IPS-15b (cell line): ENCODE measurements around the gene TRPC4AP.

Experiments used
- H3K27me3 ChIP-seq: one replicate; pipeline ENCODE4 v1.6.1; 2013; ENCODE audit warnings: low read length; ENCODE audit not compliant: control insufficient read depth, insufficient read depth
- H3K36me3 ChIP-seq: one replicate; pipeline ENCODE4 v1.6.1; 2013; ENCODE audit warnings: low read length; ENCODE audit not compliant: control insufficient read depth, insufficient read depth
- H3K4me1 ChIP-seq: one replicate; pipeline ENCODE4 v1.6.1; 2013; ENCODE audit warnings: mild to moderate bottlenecking, low read length; ENCODE audit not compliant: control insufficient read depth, insufficient read depth
- H3K4me3 ChIP-seq: one replicate; pipeline ENCODE4 v1.5.1; 2013; ENCODE audit warnings: low read depth, low read length
- H3K9ac ChIP-seq: one replicate; pipeline ENCODE4 v1.6.1; 2013; ENCODE audit warnings: low read depth, mild to moderate bottlenecking, low read length
- H3K9me3 ChIP-seq: one replicate; pipeline ENCODE4 v1.6.1; 2013; ENCODE audit warnings: mild to moderate bottlenecking, low read length; ENCODE audit not compliant: control insufficient read depth, insufficient read depth

The TRPC4AP gene

GRCh38 chr20:35092524-35093266, at the start of gene TRPC4AP:
TRPC4AP (minus strand) TSS chr20:35092807; CDS start chr20:35092781, 26 bp downstream.
- H3K4me3 ChIP-seq: peak within 1 kb of the TSS; percentile 95
- peaks cover 5% of the 10 kb centered on the region for H3K4me1 ChIP-seq
- H3K9me3 ChIP-seq: no peaks in the 10 kb centered on the region
- no peaks in the 10 kb centered on the region for H3K36me3 ChIP-seq
- H3K27me3 ChIP-seq: no peaks in the 10 kb centered on the region
- H3K9ac ChIP-seq: peak within 1 kb of the TSS; percentile 77

DNA sequence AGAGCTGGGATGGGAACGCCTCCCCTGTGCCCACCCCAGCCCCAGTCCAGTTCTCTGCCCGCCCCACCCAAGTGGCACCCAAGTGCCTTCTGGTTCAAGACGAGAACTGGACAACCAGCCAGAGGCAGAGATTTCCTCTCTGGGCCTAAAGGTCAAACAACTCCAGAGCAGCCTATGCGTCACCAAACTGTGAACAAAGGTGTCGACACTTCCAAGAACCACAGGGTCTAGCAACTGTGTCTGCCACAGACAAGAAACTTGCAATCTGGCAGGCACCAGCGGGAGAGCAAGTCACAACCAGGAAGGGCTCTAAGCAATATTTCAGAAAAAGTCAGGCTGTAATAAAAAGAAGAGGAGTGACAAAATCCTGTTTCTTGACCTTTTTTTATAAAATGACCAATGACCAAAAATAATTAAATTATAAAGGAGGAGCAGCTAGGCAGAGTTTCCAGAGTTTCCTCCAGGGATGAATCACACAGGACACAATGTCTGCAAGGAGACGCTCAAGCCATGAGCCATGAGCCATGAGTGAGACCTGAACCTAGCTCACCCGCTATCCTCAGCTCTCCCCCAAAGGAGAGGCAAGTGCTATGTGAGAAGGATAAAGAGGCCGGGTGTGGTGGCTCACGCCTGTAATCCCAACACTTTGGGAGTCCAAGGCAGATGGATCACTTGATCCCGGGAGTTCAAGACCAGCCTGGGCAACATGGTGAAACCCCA, 43.4 kb upstream of the TRPC4AP start:
- Histone ChIP-seq H3K36me3 (peaks cover 32% of the 10 kb centered on the region), H3K27me3 (no peaks in the 10 kb centered on the region), H3K4me3 (no peak overlapping the region), H3K9ac (no peak overlapping the region), H3K4me1 (no peaks in the 10 kb centered on the region), H3K9me3 (no peaks in the 10 kb centered on the region)

- Histone ChIP-seq H3K36me3 (peaks cover 32% of the 10 kb centered on the region), H3K9ac (no peak overlapping the region), H3K27me3 (no peaks in the 10 kb centered on the region), H3K4me3 (no peak overlapping the region), H3K4me1 (no peaks in the 10 kb centered on the region), H3K9me3 (no peaks in the 10 kb centered on the region)
These were observed 42.3 kb upstream of the TRPC4AP start for GRCh38 chr20:35134880-35135279.

DNA sequence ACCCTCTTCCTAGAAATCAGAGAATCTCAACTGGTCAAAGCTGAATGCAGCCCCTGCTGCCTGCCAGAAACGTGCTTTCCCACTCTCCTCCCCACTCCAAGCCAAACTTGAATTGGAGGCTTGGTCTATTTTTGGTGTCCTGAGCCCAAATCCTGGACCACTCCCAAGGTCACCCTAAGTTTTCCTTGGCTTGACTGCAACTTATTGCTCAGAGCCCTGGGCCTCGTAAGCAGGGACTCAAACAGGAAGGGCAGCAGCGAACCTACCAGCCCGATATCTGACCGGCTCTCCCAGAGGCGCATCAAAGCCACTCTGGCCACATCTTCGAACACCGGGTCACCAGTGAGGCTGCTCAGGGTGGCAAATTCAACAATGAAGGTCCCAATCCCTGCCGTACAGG, 41.9 kb upstream of the TRPC4AP start:
- H3K36me3 ChIP-seq: peaks cover 32% of the 10 kb centered on the region
- no peaks in the 10 kb centered on the region for H3K9me3 ChIP-seq
- no peaks in the 10 kb centered on the region for H3K27me3 ChIP-seq
- H3K9ac ChIP-seq: no peak overlapping the region
- H3K4me1 ChIP-seq: no peaks in the 10 kb centered on the region
- H3K4me3 ChIP-seq: no peak overlapping the region

- no peaks in the 10 kb centered on the region for H3K9me3 ChIP-seq
- H3K9ac ChIP-seq: no peak overlapping the region
- no peaks in the 10 kb centered on the region for H3K27me3 ChIP-seq
- no peak overlapping the region for H3K4me3 ChIP-seq
- H3K36me3 ChIP-seq: peaks cover 32% of the 10 kb centered on the region
- no peaks in the 10 kb centered on the region for H3K4me1 ChIP-seq
These were observed 41.1 kb upstream of the TRPC4AP start for GRCh38 chr20:35133735-35134134.

DNA sequence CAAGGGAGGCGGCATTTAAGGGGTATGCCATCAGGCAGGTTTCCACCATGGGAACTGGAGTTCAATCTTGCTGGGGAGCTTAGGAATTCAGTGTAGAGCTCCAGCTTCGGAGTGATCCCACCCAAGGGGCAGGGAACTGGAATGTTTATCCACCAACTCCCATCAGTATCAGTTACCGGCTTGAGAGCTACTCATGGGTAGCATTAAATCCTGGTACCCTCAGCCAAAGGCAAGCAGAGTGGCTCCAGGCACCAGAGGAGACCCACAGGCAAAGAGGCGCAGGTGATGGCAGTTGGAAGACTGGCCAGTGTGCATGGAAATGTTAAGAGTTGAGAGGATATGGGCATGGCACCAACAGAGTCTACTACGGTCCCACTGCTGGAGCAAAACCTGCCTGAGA, 40.4 kb upstream of the TRPC4AP start:
- no peak overlapping the region for H3K4me3 ChIP-seq
- H3K27me3 ChIP-seq: no peaks in the 10 kb centered on the region
- H3K36me3 ChIP-seq: peaks cover 29% of the 10 kb centered on the region
- no peaks in the 10 kb centered on the region for H3K9me3 ChIP-seq
- H3K4me1 ChIP-seq: no peaks in the 10 kb centered on the region
- H3K9ac ChIP-seq: no peak overlapping the region

- Histone ChIP-seq H3K36me3 (peaks cover 25% of the 10 kb centered on the region), H3K9me3 (no peaks in the 10 kb centered on the region), H3K9ac (no peak overlapping the region), H3K4me3 (no peak overlapping the region), H3K4me1 (no peaks in the 10 kb centered on the region), H3K27me3 (no peaks in the 10 kb centered on the region)
These were observed 39.3 kb upstream of the TRPC4AP start for GRCh38 chr20:35131934-35132333.

GRCh38 chr20:35129647-35130069, 37.1 kb upstream of the TRPC4AP start:
- Histone ChIP-seq H3K27me3 (no peaks in the 10 kb centered on the region), H3K4me1 (no peaks in the 10 kb centered on the region), H3K4me3 (no peak overlapping the region), H3K9me3 (no peaks in the 10 kb centered on the region), H3K36me3 (peaks cover 20% of the 10 kb centered on the region), H3K9ac (no peak overlapping the region)

- no peaks in the 10 kb centered on the region for H3K9me3 ChIP-seq
- H3K4me1 ChIP-seq: no peaks in the 10 kb centered on the region
- no peaks in the 10 kb centered on the region for H3K27me3 ChIP-seq
- peaks cover 21% of the 10 kb centered on the region for H3K36me3 ChIP-seq
- H3K9ac ChIP-seq: no peak overlapping the region
- H3K4me3 ChIP-seq: no peak overlapping the region
These were observed 33.1 kb upstream of the TRPC4AP start for GRCh38 chr20:35125753-35126152.

GRCh38 chr20:35122756-35123405, 30.3 kb upstream of the TRPC4AP start:
- no peaks in the 10 kb centered on the region for H3K27me3 ChIP-seq
- H3K36me3 ChIP-seq: peaks cover 28% of the 10 kb centered on the region
- no peaks in the 10 kb centered on the region for H3K9me3 ChIP-seq
- no peak overlapping the region for H3K9ac ChIP-seq
- no peak overlapping the region for H3K4me3 ChIP-seq
- no peaks in the 10 kb centered on the region for H3K4me1 ChIP-seq

DNA sequence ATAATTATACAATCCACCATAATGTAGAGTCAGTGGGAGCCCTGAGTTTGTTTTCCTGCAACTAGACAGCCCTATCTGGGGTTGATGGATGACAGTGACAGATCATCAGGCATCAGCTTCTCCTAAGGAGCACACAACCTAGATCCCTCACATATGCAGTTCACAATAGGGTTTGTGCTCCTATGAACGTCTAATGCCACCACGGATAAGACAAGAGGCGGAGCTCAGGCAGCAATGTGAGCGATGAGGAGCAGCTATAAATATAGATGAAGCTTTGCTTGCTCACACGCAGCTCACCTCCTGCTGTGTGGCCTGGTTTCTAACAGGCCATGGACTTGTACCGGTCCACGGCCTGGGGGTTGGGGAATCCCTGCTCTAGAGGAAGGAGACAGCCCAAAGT, 28.6 kb upstream of the TRPC4AP start:
- Histone ChIP-seq H3K9ac (no peak overlapping the region), H3K4me3 (no peak overlapping the region), H3K36me3 (peaks cover 27% of the 10 kb centered on the region), H3K27me3 (no peaks in the 10 kb centered on the region), H3K9me3 (no peaks in the 10 kb centered on the region), H3K4me1 (no peaks in the 10 kb centered on the region)
